ENCODE data around the gene ARHGAP26.

DNA sequence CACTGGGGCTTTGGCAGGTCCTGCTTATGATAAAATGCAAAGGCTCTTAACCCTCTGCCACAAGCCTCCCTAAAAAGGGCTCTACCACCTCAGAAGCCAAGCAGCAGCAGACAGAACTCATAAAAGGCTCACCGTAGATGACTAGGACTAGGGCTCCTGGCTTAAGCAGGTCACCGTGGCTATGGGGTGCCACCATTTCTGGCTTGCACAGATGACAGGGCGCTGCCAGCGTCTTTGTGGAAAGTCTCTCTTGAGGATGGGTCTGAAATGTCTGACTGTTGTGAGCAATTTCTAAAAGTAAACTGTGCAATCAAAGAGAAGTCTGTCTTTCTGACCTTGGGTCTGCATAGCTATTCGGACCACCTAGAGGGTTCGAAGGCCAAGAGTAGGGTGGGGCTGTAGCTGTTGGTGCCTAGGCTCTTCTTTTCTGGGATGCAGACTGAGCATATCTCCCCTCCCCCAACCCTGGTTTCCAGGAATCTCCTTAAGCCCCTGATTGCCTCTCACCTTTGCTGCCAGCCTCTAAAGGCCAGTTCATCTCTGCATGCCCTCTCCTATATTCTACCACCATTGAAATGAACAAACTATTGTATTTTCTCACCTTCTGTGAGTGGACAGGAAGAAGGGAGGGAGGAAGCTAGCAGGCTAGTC, 307.4 kb downstream of the ARHGAP26 start:
- no peak for TF ChIP-seq POLR2AphosphoS5 (IDR thresholded peaks at IDR 0.05)
- TF ChIP-seq, protein P1, sequence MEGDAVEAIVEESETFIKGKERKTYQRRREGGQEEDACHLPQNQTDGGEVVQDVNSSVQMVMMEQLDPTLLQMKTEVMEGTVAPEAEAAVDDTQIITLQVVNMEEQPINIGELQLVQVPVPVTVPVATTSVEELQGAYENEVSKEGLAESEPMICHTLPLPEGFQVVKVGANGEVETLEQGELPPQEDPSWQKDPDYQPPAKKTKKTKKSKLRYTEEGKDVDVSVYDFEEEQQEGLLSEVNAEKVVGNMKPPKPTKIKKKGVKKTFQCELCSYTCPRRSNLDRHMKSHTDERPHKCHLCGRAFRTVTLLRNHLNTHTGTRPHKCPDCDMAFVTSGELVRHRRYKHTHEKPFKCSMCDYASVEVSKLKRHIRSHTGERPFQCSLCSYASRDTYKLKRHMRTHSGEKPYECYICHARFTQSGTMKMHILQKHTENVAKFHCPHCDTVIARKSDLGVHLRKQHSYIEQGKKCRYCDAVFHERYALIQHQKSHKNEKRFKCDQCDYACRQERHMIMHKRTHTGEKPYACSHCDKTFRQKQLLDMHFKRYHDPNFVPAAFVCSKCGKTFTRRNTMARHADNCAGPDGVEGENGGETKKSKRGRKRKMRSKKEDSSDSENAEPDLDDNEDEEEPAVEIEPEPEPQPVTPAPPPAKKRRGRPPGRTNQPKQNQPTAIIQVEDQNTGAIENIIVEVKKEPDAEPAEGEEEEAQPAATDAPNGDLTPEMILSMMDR (IDR thresholded peaks at IDR 0.05), result no peak
